Raji (cell line): ENCODE measurements around the gene SEMA4C.

Experiments
- POLR2A ChIP-seq: IDR thresholded peaks from 2 replicates; pipeline ENCODE4 v1.6.1; 2011; ENCODE audit warnings: low read depth, low read length, control low read depth; ENCODE audit not compliant: insufficient read depth

The SEMA4C gene, protein sequence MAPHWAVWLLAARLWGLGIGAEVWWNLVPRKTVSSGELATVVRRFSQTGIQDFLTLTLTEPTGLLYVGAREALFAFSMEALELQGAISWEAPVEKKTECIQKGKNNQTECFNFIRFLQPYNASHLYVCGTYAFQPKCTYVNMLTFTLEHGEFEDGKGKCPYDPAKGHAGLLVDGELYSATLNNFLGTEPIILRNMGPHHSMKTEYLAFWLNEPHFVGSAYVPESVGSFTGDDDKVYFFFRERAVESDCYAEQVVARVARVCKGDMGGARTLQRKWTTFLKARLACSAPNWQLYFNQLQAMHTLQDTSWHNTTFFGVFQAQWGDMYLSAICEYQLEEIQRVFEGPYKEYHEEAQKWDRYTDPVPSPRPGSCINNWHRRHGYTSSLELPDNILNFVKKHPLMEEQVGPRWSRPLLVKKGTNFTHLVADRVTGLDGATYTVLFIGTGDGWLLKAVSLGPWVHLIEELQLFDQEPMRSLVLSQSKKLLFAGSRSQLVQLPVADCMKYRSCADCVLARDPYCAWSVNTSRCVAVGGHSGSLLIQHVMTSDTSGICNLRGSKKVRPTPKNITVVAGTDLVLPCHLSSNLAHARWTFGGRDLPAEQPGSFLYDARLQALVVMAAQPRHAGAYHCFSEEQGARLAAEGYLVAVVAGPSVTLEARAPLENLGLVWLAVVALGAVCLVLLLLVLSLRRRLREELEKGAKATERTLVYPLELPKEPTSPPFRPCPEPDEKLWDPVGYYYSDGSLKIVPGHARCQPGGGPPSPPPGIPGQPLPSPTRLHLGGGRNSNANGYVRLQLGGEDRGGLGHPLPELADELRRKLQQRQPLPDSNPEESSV

DNA sequence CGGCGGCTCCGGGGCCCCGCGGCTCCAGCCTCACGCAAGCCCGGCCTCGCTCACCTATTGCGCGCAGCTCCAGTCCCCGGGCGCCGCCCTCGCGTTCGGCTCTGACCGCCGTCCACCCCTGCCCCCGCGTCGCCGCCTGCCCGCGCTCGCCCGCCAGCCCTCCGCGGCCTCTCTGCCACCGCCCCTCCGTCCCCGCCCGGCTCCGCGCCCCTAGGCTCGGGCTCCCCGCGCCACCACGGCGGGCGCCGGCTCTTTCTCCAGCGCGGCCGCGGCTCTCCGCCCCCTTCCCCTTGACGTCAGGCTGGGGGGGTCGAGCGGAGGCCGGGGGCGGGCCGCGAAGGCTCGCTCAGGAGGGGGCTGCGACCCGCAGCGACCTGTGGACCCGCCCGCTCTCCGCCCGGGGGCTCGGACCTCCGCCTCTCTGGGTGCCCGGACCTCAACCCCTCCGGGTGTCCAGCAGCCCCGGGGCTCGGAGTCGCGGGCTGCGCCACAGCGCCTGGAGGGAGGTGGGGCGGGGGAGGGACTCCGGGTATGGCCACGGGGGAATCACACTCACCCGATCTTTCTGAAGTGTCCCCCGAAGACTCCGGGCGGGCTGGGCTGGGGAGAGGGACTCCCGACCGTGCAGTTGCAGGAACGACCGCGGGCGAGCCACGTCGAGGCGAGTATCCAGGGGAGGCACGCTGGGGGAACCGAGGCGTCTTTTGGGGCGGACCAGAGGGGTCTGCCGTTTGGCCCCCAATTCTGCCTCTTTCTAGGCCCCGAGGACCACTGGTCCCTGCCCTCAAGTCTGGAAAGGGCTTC lies at the start of gene SEMA4C:
Gene SEMA4C, minus strand, starts transcription at position 259 of the 804 bp plus-strand sequence. CDS start 2,194 bp downstream, outside the sequence.
- TF ChIP-seq POLR2A: no peak

DNA sequence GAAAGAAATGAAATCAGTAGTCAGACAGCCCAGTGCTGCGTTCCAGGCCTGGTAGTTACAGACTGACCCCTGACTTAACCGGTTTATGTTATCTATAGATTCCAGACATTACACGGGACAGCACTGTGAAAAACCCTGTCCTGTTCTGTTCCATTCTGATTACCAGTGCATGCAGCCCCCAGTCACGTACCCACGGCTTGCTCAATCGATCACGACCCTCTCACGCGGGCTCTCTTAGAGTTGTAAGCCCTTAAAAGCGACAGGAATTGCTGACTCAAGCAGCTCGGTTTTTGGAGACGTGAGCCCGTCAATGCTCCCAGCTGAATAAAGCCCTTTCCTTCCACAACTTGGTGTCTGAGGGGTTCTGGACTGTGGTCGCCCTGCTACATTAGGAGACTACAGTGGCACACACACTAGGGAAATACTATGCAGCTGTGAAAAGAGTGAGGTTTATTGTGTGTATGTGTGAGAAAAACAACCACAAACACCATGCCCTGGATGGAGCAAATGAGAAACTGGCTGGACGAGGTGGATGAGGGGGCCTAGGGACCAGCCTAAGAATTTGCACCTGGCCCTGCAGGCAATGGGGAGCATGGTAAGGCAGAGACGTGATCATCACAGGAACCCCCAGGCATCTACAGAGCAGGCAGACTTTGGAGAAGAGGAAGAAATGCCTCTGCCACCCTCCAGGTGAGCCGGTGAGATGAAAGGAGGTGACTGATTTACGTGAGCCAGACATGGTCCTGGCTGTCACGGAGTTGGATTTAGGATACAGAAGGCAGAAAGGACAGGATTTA lies 49.1 kb upstream of the SEMA4C start:
- no peak for TF ChIP-seq POLR2A

DNA sequence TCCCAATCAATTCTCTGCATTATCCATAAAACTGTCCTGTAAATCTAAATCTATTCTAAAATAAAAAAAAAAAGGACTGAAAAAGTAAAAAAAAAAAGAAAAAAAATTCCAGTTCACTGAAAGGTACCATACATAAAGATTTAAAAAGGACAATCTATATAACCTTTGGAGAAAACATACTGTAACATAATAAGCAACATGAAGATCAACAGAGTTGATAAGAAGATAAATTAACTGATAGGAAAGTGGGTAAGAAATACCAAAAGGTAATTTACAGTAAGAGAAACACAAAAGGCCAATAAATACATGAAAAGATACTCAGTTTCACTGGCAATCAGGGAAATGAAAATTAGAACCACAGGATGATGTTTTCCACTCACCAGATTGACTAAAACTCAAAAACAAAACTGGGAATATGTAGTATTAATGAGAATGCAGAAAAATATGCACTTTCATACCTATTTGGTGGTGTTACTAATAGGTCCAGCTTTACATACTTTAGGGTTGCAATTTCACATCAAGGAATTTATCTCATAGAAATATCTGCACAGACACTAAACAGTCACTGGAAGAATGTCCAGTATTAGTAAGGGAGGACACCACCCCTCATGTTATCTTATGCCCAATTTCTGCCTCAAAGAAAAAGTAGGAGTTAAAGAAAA lies 48.3 kb upstream of the SEMA4C start:
- TF ChIP-seq POLR2A: no peak

DNA sequence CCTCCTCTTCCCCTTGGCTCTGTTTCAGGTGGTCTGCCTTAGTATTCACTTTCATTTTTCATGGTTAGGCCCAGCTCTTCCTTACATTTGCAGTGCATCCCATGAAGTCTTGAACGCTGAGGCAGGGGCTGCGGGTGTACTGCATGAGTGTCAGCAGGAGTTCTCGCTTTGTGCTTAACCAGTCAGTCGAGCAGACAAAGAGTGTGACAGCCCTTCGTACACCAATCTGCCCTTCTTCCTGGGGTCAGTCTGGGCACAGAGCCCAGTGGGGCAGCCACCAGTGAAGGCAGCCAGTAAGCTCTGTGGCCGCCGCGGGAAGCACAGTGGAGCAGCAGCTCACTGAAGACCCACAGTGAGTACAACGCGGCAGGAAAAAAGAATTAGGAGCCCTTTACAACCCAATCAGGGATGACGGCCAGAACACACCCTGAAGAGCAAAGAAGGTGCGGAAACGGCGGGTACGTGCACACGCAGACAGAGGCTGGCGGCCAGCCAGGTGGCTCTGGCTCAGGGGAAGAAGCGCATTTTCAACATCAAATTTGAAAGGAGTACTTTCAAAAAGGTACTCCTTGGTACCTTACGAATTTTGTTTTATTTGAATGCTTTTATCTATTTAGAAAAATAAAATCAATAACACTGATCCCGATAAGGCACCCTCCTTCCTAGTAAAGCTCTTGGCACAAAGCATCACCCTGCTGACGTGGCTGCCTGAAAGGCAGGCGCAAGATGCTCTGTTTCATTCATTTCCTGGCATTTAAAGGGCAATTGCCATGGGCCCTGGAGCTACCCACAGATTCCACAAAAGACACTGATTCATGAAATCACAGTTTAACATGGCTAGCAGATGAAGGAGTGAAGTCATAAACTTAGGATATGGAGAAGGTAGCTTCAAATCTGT lies 47.0 kb upstream of the SEMA4C start:
- TF ChIP-seq POLR2A: no peak

DNA sequence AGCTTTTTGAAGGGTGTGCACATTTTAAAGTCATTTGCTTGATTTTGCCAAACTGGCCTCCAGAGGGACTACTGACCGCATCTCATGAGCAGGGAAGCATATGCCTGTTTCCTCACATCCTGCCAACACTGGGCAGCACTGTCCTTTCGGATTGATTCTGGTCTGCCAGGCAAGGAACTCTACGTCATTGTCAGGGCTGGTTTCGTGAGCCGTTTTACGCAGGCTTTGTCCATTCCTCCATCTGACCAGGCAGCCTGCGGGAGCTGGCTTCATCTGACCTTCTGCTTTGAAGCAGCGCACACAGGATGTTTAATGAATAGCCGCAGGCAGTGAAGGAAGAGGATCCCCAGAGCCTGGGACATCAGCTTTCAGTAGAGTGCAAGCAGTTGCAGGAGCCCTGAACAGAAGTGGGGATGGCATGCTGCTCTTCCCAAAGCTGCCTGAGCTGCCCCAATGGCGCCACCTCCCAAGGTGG lies 46.3 kb upstream of the SEMA4C start:
- TF ChIP-seq POLR2A: no peak

DNA sequence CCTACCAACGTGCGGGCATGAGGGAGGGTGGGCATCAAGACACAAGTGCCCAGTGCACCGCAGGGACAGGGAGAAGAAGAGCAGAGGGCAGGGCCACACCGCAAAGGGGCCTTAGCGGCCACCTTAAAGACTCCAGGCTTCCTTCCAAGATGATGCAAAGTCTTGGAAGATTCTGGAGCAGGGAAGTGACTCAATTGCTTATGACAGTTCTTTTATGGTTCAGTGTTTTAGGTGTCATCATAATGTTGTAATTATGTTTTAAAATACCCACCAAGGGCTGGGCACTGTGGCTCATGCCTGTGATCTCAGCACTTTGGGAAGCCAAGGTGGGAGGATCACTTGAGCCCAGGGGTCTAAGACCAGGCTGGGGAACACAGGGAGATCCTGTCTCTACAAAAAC lies 44.5 kb upstream of the SEMA4C start:
- TF ChIP-seq POLR2A: no peak

DNA sequence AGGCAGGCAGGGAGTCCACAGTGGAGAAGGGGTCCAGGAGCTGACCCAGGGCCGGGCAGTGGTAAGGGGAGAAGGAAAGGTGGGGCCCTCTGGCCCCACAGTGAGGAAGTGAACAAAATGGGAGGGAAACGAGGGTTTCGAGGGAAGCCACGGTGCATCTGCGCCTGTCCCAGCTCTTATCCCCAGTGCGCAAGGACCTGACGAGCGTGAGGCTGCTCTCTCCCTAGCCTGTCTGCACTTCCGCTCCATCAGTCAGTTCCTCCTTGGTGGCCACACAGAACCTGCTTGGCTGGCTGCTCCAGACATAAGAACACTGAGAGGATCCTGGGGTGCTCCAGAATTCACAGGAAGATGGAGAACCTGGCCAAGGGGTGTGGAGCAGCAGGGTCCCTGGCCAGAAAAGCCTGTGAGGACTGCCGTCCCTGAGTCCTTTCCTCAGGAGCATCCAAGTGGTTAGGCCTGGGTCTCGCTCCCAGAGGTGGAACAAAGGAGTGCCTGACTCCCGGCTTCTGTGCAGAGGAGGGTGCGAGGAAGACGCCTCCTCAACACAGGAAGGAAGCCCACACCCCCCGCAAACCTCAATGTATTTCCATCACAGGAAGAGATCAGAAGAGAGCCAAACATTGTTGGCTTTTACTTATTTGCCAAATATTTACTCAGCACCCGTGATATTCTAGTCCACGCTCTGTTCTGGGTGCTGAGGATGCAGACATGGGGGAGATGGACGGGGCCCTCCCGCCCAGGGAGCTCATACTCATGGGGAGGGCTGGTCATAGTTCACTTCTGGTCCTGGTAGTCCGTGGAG lies 43.7 kb upstream of the SEMA4C start:
- TF ChIP-seq POLR2A: no peak

DNA sequence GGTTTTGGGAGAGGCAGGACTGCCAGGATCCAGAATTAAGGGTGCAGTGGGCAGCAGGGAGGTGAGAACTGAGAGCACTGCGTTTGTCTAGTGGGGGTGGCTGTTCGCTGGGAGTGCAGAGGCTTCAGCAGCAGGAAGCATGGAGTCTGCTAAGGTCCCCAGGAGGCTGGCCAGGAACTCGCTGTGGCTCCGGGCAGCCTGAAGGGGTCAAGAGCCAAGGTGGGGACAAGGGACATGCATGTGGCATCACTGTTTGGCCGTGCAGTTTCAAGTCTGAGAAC lies 43.2 kb upstream of the SEMA4C start:
- no peak for TF ChIP-seq POLR2A

DNA sequence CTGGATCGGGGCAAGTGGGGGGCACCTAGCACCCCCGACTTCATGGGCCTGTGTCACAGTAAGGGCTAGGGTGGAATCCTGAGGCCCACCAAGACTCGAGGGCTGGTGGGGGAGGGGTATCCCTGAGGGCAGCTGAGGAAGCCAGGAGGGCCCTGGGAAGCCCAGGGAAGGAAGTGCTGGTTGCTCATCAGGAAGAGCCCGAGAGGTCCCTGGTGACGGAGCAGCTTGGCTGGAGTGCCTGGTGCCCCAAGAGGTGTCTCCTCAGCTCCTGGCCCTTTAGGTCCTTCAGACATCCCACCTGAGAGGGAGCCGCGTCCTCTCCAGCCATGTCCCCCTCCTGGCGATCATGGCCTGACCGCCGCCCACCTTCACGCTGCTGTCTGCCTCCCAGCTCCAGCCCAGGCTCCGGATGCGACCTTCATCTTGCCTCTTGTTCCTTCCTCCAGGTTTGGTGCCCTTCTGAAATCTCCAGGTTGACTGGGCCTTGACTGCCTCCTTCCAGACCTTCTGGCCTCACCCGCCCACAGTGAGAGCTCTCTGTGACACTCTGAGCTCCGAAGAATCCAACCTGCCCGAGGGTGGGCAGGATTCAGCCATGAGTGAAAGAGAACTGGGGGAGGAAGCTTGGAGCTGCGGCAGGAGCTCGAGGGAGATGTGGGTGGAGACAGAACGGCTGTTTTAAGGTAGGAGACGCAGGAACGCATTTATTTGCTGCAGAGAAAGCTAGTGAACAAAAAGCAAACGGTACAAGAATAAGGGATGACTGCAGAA lies 42.7 kb upstream of the SEMA4C start:
- TF ChIP-seq POLR2A: no peak

DNA sequence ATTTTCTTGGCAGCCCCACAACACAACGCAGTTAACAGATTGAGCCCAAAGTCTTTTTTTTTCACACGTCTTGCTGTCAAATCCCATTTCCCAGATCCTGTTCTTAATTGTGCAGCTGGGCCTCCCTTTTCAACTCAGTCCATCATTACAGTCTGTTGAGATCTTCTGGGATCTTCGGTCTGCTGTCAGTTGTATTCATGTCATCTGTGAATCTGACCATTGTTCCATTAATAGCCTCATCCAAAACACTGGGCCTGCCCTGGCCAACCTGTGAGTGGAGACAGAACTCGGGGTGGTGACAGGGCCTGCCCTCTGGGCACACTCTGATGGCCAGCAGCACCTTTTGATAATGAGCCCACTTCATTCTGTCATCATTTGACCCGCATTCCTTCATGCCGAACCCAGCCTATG lies 39.7 kb upstream of the SEMA4C start:
- TF ChIP-seq POLR2A: no peak

DNA sequence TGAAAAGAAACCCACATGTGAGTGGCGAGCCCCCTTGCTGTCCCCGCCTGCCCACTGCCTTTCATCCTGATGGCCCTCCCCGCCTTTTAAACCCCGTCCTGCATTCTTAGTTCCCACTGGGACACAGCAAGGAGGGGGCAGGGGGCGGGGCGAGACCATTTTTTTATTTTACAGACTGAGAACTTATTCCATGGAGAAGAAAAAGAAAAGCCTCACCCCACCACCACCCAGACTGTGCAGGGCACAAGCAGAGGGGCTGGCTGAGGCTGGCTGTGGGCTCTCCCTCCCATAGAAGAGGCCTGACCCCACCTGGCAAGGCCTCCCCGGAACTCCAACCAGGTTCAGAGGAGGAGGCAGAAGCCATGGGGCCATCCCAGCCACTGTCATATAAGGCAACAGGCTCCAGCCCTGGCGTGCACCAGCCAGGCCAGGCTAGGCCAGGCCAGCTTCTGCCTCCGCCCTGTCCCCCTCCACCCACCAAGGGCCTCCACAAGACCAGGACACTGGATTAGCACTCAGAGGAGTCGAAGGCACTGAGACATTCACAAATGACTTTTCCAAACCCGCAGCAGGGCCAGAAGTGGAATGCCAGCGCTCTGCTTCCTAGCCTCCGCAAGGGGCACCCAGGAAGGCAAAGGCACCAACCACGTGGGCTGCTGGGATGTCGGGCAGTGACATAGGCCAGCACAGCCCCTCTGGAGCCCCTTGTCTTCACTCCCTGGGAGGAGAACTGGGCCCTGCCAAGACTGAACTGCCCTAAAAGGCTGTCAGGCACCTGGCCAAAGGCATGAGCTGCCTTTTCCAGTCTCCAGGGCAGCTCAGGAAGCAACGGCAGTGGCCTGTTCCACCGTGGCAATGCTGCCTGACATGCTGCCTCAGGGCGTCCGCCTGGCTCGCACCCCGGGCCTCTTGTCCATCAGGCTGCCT lies 37.5 kb upstream of the SEMA4C start:
- TF ChIP-seq POLR2A: no peak

DNA sequence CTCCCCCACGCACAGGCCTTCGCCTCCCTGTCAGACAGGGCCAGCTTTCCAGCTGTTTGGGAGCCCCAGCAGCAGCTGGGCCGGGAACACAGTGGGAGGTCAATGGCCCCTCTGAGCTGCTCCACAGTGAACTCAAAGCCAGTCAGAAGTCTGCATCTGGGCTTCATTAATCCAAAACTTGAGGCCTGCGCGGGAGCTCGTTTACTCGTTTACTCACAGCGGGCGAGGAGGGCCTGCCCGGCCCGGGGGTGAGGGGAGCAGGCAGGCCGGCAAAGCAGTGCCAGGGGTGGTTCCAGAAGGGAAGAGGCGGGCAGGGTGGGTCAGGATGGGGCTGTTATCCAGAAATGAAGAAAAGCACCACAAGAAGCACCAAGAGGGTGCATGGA lies 36.8 kb upstream of the SEMA4C start:
- TF ChIP-seq POLR2A: no peak
